ENCODE results near the gene ABI3BP.
A peak's percentile ranks its signal among the peaks of the same experiment; 100 is the strongest.

Gene ABI3BP

DNA sequence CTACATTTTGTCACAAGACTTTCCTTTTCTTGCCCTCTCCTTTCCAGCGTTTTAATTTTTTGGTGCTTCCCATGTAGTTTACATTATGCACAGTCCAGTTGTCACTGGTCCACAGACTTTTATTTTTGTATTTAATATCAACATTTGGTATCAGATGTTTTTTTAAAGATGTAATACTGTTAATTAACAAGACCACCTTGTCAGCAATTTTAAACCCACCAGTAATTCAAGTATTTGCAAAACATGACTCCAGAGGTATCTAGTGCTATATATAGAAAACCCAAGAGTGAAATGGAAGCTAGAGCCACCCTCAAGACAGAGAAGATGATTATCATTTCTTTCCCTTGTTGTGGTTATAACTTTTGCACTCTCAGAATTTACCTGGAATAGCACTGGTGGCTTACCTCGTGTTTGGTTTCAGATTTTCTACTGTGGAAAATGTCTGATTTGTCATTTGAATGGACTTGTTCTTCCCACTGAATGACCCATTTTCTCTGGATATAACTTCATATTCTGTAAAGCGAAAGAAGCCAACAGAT is 227.7 kb downstream of the ABI3BP start:
- no peak for DNase-seq (ENCODE audit: low spot score)
- CTCF ChIA-PET: no interaction called here

GRCh38 chr3:100761951-100762350 is 231.3 kb downstream of the ABI3BP start:
- TF ChIP-seq CTCF (conservative IDR thresholded peaks at IDR 0.05; ENCODE audit: low read depth): no peak
- POLR2A ChIA-PET (ENCODE audit: low non-redundant PET): no interaction called here
- CTCF ChIA-PET: no interaction called here

More for the DNA sequence above, 227.7 kb downstream of the ABI3BP start:
- POLR2A ChIA-PET (ENCODE audit: low non-redundant PET): no interaction called here
- TF ChIP-seq CTCF (conservative IDR thresholded peaks at IDR 0.05; ENCODE audit: low read depth): no peak
- H3K27ac ChIP-seq: no peak overlapping the region

DNA sequence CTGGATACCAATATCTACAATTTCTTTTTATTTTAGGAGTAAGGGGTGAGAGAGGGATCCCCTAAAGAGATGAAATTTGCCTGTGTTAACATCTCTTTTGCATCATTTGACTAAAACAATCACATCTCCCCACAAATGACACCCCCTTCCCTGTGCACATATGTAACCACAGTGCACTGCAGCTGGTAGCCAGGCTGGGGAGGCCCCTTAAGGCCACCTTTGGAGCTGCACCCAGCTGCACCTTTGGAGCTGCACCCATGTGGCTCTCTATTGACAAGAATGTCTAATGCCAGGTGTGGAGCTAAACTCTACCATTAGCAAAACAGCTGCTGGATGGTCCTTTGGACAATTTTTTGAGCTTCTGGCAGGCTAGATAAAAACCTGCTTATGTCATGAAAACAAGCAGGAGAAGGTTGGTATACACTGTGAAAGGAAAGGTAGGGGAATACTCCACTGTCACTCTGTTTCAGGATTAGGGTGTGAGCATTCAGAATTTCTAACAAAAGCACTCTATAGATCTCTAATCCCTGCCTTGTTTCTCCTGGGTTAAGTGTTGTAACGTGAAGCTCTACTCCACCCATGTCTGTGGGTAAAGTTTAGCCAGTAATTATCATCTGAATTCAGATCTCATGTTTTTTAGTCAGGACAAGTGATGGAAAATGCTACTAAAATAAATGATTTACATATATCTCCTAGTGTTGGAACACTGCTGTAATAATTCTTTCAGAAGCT is 231.8 kb downstream of the ABI3BP start:
- ChIA-PET CTCF (no interaction called here), POLR2A (ENCODE audit: low non-redundant PET) (no interaction called here)
- no peak overlapping the region for H3K27ac ChIP-seq
- TF ChIP-seq CTCF (conservative IDR thresholded peaks at IDR 0.05; ENCODE audit: low read depth): no peak
- peak; percentile 8 for DNase-seq (ENCODE audit: low spot score)

More at GRCh38 chr3:100761951-100762350, 231.3 kb downstream of the ABI3BP start:
- no peak for DNase-seq (ENCODE audit: low spot score)
- H3K27ac ChIP-seq: no peak overlapping the region

GRCh38 chr3:100760377-100760776 is 232.8 kb downstream of the ABI3BP start:
- POLR2A ChIA-PET (ENCODE audit: low non-redundant PET): no interaction called here
- DNase-seq (ENCODE audit: low spot score): no peak
- CTCF ChIA-PET: no interaction called here
- H3K27ac ChIP-seq: no peak overlapping the region
- no peak for TF ChIP-seq CTCF (conservative IDR thresholded peaks at IDR 0.05; ENCODE audit: low read depth)

DNA sequence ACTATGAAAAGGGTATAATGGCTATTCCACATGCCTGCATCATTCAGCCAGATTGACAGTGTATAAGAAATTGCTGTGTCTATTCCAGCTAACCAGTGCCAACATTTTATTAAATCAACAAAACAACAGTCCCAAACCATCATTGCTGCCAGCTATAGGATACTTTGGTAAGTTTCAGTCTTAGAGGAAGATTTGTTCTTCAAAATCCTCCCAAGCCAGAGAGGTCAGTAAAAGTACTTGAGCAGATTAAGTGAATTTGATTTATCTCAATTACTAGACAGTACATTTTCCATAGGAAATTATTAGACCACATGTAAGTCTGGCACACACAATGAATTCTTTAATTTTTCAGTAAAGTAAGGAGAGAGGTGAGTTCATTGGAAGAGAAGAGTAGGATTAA is 233.3 kb downstream of the ABI3BP start:
- POLR2A ChIA-PET (ENCODE audit: low non-redundant PET): no interaction called here
- no peak for DNase-seq (ENCODE audit: low spot score)

GRCh38 chr3:100759159-100759558 is 234.1 kb downstream of the ABI3BP start:
- CTCF ChIA-PET: no interaction called here
- no peak overlapping the region for H3K27ac ChIP-seq
- TF ChIP-seq CTCF (conservative IDR thresholded peaks at IDR 0.05; ENCODE audit: low read depth): no peak
- POLR2A ChIA-PET (ENCODE audit: low non-redundant PET): no interaction called here
- DNase-seq (ENCODE audit: low spot score): no peak

More for the DNA sequence above, 233.3 kb downstream of the ABI3BP start:
- no peak overlapping the region for H3K27ac ChIP-seq
- no peak for TF ChIP-seq CTCF (conservative IDR thresholded peaks at IDR 0.05; ENCODE audit: low read depth)
- CTCF ChIA-PET: interaction anchor here (0.7 kb wide), 1 partner anchor 169 kb away, joined by 4 read pairs; no protein-coding TSS in a partner anchor

Measured in RWPE1 (cell line).